Activated T-cell treated with anti-CD3 and anti-CD28 coated beads, Interleukin-2, amount 50 U/mL, for 1 hour (primary cell): ENCODE results near the gene SLC12A2.

Source experiments
- DNase-seq: peaks from one replicate; pipeline ENCODE4 v3.0.0-alpha.2; 2020

Gene SLC12A2

DNA sequence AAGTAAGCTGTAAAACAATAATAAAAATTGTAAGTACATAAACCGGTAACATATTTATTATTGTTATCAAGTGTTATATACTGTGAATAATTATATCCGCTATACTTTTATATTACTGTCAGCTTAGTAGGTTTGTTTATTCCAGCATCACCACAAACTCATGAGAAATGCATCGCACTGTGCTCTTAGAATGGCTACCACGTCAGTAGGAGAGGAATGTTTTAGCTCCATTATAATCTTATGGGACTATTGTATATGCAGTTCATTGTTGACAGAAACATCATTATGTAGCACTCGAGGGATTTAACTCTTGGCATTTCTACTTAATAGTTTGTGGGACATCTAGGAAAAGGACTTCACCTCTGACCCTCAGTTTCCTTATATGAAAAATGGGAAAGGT is 16.4 kb downstream of the SLC12A2 start:
- no peak for DNase-seq

DNA sequence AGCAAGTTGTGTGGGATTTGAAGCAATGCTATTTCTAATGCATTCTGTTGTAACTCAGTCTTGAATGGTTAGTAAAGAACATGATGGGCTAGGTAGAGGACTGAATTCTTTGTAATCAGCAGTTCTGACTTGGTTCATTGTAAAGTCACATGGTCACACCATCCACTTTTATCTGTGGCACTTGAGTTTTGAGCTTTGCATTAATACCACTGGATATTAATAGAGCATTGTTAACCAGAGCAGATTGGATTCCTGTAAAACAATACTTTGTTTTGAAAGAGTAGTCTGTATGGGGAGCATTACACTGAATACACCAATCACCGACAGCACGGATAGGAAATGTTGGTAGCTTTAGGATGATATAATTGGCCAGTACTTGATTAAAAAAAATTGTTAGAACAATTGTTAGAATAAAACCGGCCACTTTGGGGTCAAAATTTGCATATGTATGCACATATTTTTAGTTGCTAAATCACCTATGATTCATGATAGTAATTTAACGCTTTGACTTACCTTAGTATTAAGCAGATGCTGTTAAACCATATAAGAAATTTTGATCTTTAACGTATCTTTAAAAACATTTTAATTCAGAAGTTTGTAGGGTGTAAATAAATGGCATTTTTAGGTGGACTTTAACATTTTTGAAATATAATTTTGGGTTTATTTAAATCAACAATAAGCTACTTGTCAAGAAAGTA is 17.4 kb downstream of the SLC12A2 start:
- DNase-seq, result no peak

GRCh38 chr5:128101676-128102075 is 18.1 kb downstream of the SLC12A2 start:
- DNase-seq, result no peak

DNA sequence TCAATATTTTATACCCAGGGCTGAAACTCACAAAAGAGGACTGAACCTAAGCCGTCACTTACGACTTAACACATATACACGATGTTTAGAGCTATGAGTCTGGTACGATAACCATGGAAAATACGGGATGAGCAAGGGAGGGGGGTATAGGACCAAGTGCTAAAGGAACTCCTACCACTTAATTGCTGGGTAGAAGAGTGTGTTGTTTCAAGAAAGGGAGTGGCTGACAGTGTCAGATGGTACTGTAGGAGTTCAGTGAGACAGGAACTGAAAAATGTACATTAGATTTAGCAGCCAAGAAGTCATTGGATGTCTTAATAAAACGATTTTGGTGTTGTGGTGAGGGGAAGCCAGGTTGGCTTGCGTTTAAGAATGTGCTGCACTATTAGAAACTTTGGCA is 21.6 kb downstream of the SLC12A2 start:
- no peak for DNase-seq

DNA sequence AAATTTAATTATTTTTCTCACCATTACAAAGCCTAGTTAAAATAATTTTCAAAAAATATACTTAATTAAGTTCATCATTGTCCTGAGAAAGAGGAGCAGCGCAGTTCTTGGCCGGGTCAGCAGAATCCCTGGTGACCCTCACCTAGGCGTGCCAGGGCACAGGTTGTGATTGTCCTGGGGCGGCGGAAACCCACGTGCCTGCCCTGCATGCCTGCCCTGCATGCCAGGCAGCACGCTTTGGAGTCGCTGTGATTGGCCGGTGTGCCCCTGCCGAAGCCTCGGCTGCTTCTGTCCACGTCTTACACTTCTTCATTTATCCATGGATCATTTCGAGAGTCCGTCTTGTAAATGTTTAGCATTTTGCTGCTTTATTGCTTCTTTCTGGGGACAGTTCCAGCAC is 25.6 kb downstream of the SLC12A2 start:
- DNase-seq, result no peak

DNA sequence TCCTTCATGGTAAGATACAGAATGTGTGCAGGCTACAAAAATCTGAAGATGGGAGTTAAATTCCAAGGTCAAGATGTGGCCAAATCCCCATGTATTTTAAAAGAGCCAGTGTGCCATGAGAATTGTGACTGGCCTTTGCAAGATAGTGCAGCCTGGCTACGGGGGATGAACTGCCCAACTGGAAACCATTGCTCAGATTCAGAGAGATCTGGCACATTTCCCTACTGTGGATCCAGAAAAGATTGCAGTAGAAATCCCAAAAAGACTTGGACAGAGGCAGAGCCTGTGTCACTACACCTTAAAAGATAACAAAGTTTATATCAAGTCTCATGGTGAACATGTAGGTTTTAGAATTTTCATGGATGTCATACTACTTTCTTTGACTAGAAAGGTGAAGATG is 26.2 kb downstream of the SLC12A2 start:
- no peak for DNase-seq

DNA sequence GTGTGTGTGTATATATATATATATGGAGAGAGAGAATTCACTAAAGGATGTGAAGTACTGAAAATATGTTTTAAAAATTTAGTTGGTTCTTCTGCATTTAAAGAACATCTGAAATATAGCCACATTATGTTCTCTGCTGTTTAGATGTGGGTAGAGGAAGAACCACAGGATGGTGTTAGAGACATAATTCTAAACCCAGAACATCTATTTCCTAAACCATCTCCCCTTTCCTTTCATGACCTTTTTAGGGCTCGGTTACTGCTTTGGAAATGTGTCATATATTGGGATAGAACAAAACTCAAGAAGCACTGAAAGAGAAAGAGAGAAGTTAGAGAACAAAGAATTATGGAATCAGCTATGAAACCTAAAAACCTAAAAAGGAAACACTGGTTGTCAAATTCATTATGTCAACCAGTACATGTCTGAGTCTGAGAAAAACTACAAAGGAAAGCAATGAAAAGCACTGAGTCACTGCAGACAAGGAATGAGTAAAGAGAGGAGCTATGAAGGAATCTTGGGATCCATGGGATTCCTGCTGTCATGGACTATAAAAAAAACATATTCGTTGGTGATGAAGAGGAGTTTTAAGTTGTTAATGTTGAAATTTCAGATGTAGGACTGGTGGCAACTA is 28.4 kb downstream of the SLC12A2 start:
- no peak for DNase-seq

DNA sequence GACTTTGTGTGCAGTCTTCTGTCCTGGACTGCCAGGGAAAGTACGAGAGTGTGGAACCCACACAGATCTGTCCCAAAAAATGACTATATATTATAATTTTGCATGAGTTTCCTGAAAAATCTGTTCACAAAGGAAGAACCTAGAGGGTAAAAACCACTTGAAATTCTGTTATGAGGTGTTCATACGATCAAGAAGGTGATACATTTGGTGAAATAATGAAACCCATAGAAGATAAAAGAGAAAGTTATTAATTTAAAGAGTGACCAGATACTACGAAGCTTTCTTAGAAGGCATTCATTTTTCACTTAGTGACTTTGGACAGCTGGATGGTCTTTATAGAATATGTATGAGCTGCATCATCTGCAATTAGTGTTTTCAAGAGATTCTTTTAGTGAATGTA is 32.9 kb downstream of the SLC12A2 start:
- no peak for DNase-seq

DNA sequence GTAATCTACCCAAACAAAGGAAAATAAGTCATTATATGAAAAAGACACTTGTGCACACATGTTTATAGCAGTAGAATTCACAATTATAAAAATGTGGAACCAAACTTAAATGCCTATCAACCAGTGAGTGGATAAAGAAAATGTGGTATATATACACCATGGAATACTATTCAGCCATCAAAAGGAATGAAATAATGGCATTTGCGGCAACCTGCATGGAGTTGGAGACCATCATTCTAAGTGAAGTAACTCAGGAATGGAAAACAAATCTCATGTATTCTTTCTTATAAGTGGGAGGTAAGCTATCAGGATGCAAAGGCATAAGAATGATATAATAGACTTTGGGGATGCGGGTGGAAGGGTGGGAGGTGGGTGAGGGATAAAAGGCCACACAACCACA is 34.6 kb downstream of the SLC12A2 start:
- DNase-seq, result no peak

- no peak for DNase-seq
Observed at GRCh38 chr5:128121651-128122050, 38.1 kb downstream of the SLC12A2 start.

DNA sequence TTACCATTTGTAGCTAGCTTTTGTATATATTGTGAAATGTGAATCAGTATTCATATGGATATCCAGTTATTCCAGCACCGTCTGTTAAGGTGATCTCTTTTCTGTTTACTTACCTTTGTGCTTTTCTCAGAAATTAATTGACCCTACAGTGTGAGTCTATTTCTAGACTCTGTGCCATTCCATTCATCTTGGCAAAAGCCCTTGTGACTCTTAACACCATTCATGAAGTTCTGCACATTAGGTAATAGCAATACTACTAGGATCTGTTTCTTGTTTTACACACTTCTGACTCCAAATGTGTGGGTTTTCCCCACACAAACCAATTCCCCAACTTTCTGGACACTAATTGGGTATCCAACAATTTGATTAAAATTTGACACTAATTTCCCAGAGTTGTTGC is 40.4 kb downstream of the SLC12A2 start:
- DNase-seq, result no peak

DNA sequence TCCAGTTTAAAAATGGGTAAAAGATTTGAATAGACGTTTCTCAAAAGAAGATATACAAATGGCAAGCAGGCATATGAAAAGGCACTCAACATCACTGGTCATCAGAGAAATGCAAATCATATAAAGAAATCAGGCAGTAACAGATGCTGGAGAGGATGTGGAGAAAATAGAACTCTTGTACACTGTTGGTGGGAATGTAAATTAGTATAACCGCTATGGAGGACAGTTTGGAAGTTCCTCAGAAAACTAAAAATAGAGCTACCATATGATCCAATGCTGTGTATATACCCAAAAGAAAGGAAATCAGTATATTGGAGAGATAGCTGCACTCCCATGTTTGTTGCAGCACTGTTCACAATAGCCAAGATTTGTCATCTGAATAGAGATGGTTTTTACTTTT is 42.7 kb downstream of the SLC12A2 start:
- no peak for DNase-seq

DNA sequence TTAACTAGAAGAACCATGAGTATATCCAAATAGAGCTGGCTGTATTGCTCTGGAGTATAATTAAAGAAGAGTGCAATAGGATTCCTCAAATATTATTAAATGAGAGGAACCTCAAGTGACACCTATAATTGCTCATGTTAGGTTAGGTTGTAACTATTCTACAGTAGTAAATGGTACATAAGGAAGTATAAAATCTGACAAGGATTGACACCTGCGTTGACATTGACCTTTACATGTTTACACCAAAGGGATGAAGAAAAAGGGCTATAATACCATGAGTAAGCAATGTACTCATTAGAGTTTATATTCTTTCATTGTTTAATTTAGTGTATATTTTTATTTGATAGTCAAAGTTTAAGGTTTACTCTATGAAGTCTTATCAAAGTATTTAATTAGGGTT is 48.9 kb downstream of the SLC12A2 start:
- no peak for DNase-seq

- DNase-seq, result no peak
Observed at GRCh38 chr5:128135286-128135685, 51.7 kb downstream of the SLC12A2 start.

- no peak for DNase-seq
Observed at GRCh38 chr5:128143911-128144310, 60.3 kb downstream of the SLC12A2 start.

DNA sequence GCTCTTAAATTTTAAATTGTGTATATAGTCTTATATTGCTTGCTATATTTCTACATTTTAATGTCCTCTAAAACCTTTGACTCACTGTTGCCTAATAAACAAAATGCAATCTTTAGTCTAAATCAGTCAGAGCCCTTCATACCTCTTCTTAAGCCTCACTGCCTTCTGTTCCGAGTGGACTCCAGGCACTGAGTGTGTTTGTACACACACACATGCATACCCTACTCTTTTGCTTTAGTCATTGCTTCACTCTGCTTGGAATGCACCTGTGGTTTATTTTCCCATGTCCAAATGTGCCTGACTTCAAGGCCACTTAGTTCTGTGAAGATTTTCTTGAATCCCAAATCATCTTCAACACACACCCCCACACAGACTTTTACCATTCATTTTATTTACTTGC is 60.9 kb downstream of the SLC12A2 start:
- DNase-seq, result no peak

DNA sequence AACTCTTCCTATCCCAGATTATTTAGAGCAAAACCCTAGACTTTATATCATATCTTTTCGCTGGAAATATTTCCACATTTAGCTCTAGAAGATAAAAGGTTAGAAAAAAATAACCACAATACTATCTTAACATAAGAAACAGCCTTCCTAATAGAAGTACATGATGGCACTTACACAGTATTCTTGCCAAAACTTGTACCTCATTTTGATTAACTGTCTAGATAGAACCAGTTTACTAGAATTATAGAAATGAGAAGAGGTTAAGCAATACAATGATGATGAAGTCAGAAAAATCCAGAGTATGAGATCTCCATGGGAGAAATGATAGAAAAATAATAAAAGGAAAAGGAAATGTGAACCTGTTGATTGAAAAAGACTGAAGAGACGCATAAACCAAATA is 63.1 kb downstream of the SLC12A2 start:
- DNase-seq, result no peak

DNA sequence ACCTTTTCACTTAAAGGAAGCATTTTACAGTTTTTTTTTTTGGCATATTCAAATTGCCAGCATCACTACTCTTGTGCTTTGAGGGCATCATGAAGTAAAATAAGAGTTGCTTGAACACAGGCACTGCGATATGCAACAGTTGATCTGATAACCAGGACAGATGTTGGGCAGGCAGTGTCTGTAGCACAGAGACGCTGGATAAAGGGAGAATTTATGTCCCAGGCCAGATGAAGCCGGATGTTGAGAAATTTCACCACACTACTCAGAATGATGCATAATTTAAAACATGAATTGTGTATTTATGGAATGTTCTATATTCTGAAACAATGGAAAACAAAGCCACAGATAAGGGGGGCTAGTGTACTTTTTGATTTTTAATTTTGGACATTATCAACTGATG is 71.4 kb downstream of the SLC12A2 start:
- DNase-seq, result no peak

DNA sequence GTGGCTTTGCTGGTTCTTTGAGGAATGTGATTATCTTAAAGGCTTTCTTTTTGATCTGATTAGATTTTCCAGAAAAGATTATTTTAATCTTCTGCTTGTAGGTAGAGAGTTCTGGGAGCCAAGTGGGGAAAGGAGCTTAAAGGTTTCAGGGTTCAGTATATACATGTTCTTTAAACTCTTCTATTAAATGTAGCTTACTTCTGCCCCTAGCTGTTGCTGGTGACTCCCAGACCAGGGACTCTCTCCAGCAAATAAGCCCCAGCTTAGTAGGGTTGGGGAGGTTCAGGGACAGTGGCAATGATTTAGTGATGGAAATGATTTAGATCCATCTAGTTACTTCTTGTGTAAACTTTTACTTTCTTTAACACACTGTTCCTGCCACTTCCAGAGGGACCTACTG is 72.2 kb downstream of the SLC12A2 start:
- DNase-seq, result no peak

DNA sequence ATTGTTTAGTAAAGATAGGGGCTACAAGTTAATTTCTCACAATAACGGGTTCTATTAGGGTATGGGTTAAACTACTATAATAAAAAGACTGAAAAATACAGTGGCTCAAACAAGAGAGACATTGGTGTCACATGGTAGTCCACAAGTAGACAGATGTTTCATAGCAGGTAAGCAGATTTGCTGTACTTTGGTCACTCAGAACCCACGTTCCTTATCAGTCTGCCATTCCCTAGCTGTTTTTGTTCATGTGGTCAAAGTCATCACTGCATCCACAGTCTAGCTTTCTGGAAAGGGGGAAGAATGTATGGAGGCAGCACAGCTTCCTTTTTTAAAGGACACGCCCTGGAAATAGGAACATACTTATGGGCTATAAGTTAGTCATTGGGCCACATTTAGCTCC is 73.0 kb downstream of the SLC12A2 start:
- DNase-seq, result no peak

GRCh38 chr5:128158342-128158741 is 74.8 kb downstream of the SLC12A2 start:
- no peak for DNase-seq

DNA sequence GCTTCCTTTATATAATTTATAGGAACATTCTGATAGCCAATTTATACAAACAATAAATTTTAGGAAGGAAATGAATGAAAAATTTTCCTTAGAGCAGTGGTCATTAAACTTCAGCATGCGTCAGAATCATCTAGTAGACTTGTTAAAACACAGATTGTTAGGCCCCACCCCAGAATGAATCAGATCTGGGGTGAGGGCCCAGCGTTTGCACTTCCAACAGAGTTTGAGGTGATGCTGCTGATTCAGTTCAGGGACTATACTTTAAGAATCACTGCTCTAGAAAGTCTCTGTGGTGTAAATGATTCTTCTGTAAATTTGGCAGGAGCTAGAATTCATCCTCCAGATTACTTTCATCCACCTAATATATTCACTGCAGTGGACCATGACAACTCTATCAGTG is 80.4 kb downstream of the SLC12A2 start:
- no peak for DNase-seq

GRCh38 chr5:128169401-128170017 is 85.9 kb downstream of the SLC12A2 start:
- DNase-seq, result no peak

GRCh38 chr5:128172102-128172501 is 88.5 kb downstream of the SLC12A2 start:
- no peak for DNase-seq

GRCh38 chr5:128174951-128175350 is 91.4 kb downstream of the SLC12A2 start:
- DNase-seq, result no peak
